Natural killer cell (primary cell): ENCODE measurements around the gene MYG1. TPM values are rescaled to one million over a fixed set of nuclear protein-coding genes. Genes with fewer than 3 reads are reported as not detected.
A peak's percentile ranks its signal among the peaks of the same experiment; 100 is the strongest.

ENCODE experiments used
- ATAC-seq, 3 donors: fragments of 150-1000 bp in 2 of 3; fragments of 200-7000 bp in 1 of 3; cut with Tn5 transposase; 1 replicate in 1 of 3; 2 replicates in 2 of 3; pipeline ENCODE4 v1.10.0; 2021; ENCODE audit warnings: mild to moderate bottlenecking in 2 of 3, moderate library complexity in 2 of 3
- DNase-seq, 2 donors: peaks; one replicate each; pipeline versions ENCODE4 v3.0.0 to v3.0.0-alpha.2; 2013 to 2021; ENCODE audit warnings: mixed read lengths in 1 of 2
- H3K27ac ChIP-seq: one replicate; pipeline ENCODE4 v1.5.1; 2013; ENCODE audit warnings: mild to moderate bottlenecking, low read length
- H3K27me3 ChIP-seq: one replicate; pipeline ENCODE4 v1.6.1; 2013; ENCODE audit warnings: low read length; ENCODE audit not compliant: control insufficient read depth, insufficient read depth
- H3K36me3 ChIP-seq: one replicate; pipeline ENCODE4 v1.6.1; 2013; ENCODE audit warnings: low read length; ENCODE audit not compliant: control insufficient read depth, insufficient read depth
- H3K4me1 ChIP-seq: one replicate; pipeline ENCODE4 v1.6.1; 2013; ENCODE audit warnings: low read length; ENCODE audit not compliant: control insufficient read depth, insufficient read depth
- H3K4me3 ChIP-seq: one replicate; pipeline ENCODE4 v1.5.1; 2013; ENCODE audit warnings: low read length
- H3K9me3 ChIP-seq: one replicate; pipeline ENCODE4 v1.6.1; 2013; ENCODE audit warnings: low read length; ENCODE audit not compliant: control insufficient read depth, insufficient read depth
- H3K27ac Mint-ChIP-seq, 2 donors: one replicate each; pipeline ENCODE4 v1.8.0; 2022; ENCODE audit warnings: mild to moderate bottlenecking in 2 of 2, mixed read lengths in 2 of 2, moderate library complexity in 1 of 2
- H3K27me3 Mint-ChIP-seq, 2 donors: one replicate each; pipeline ENCODE4 v1.8.0; 2022; ENCODE audit warnings: low read depth in 2 of 2, mixed read lengths in 2 of 2
- H3K36me3 Mint-ChIP-seq: one replicate; pipeline ENCODE4 v1.8.0; 2022; ENCODE audit warnings: mixed read lengths
- H3K4me1 Mint-ChIP-seq, 2 donors: one replicate each; pipeline ENCODE4 v1.8.0; 2022; ENCODE audit warnings: mixed read lengths in 2 of 2
- H3K4me3 Mint-ChIP-seq: one replicate; pipeline ENCODE4 v1.8.0; 2022; ENCODE audit warnings: mild to moderate bottlenecking, moderate library complexity, mixed read lengths
- H3K9me3 Mint-ChIP-seq, 2 donors: one replicate each; pipeline ENCODE4 v1.8.0; 2022; ENCODE audit warnings: mixed read lengths in 2 of 2
- WGBS: methylation state at CpG from one replicate; pipeline ENCODE4 v1.1.7; 2013; ENCODE audit warnings: missing lambda C conversion rate; ENCODE audit not compliant: insufficient coverage; 5-methylcytosine and 5-hydroxymethylcytosine counted together
- intact Hi-C: fragments of 100-400 bp; cut with micrococcal nuclease; formaldehyde crosslinking; loops from one replicate; pipeline ENCODE4 v1.14.2; 2022
- total RNA-seq, 4 donors: library from RNA; stranded (reverse); fragments of 120-200 nt in 1 of 4; gene quantifications; one replicate each; pipeline versions ENCODE4 v1.2.3 to v1.2.4, GENCODE V29; 2013 to 2022
- TF ChIP-seq, protein P1 (sequence below): fragments of 200-600 bp; IDR thresholded peaks from one replicate; pipeline ENCODE4 v1.8.0; 2022; ENCODE audit warnings: antibody characterized with exemption

The MYG1 gene
- total RNA-seq, 3 donors from 2014 or later (not counting 1 experiment from before 2014, with no cell fraction given), result 22.8 to 30.6 (median 28.1) TPM

DNA sequence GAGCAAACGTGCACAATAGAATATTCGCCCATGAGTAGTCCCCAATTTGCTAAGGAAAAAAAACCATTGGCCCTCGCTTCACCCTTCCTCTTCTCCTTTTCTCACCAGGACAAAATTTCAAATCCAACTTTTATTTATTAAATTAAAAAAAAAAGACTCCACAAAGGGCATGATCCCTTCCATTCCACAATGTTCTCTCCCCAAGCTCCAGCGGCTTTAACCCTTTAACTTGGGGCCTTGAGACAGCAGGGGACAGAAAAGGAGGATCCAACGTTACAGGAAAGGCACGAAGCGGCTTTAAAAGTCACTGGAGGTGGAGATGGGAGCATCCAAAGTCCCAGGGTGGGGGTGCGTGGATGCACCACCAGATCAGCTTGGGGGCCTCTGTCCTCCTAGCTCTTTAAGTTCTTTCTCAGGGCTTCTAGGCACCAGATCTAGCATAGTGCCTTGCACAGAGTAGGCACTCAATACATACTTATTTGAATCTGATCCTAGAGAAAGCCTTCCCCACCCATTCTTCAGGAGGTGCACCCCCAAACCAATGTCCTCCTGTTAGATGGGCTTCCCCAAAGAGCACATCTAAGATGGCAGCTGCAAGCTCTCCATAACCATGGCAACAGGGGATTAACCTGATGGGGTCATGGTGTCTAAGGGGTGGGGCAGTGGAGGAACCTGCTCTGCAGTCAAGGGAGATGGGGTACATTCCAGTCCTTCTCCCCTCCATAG, 27.1 kb downstream of the MYG1 start:
- WGBS, result 82% methylated on average over 8 of the region's 8 CpGs
- DNase-seq (peak in 1 of 2 donors; percentile 29), ATAC-seq (no peak)
- Mint-ChIP-seq H3K27me3 (peaks cover 0 to 12% of the 10 kb centered on the region in 2 donors), H3K9me3 (no peaks in the 10 kb centered on the region), H3K4me1 (peaks cover 20 to 25% of the 10 kb centered on the region in 2 donors), H3K36me3 (no peaks in the 10 kb centered on the region), H3K4me3 (peak overlapping the region; percentile 77), H3K27ac (peak overlapping the region in 1 of 2 donors; percentile 26)
- Histone ChIP-seq H3K27me3 (no peaks in the 10 kb centered on the region), H3K4me1 (peaks cover 28% of the 10 kb centered on the region), H3K27ac (no peak overlapping the region), H3K36me3 (no peaks in the 10 kb centered on the region), H3K9me3 (no peaks in the 10 kb centered on the region), H3K4me3 (no peak overlapping the region)
- TF ChIP-seq, protein P1, sequence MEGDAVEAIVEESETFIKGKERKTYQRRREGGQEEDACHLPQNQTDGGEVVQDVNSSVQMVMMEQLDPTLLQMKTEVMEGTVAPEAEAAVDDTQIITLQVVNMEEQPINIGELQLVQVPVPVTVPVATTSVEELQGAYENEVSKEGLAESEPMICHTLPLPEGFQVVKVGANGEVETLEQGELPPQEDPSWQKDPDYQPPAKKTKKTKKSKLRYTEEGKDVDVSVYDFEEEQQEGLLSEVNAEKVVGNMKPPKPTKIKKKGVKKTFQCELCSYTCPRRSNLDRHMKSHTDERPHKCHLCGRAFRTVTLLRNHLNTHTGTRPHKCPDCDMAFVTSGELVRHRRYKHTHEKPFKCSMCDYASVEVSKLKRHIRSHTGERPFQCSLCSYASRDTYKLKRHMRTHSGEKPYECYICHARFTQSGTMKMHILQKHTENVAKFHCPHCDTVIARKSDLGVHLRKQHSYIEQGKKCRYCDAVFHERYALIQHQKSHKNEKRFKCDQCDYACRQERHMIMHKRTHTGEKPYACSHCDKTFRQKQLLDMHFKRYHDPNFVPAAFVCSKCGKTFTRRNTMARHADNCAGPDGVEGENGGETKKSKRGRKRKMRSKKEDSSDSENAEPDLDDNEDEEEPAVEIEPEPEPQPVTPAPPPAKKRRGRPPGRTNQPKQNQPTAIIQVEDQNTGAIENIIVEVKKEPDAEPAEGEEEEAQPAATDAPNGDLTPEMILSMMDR, result no peak
- intact Hi-C loops, result loop anchor here (10.0 kb wide), 1 partner anchor 178 kb away; the partner anchor contains the start of genes NPFF and TARBP2

DNA sequence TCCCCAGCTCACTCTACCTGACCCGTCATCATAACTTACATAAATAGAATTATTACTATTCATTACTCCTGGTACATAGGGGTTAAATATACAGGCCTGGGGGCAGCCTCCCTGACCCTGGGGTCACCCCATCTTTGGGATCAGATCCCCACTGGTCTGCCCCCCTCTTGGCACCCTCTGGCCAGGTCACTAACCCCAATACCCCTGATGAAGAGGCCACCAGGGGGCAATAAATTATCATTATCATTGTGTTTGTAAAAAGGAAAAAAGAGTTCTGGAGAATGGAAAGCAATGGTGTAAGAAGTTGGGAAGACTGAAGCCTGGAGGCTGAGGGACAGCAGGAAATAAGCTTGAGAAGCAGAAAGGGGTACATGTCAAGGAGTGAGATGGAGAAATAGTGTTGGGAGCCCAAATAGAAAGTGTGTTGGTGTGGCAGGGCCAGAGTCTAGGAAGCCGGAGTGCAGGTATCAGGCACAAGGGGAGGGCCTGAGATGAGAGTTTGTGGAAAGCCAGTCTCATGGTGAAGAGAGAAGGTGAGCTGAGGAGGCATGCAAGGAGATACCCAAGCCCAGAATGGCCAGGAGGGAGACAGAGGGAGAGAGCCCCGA, 28.0 kb downstream of the MYG1 start:
- DNase-seq (peak in 1 of 2 donors; percentile 33), ATAC-seq (no peak)
- Histone ChIP-seq H3K36me3 (no peaks in the 10 kb centered on the region), H3K9me3 (no peaks in the 10 kb centered on the region), H3K4me3 (no peak overlapping the region), H3K27me3 (no peaks in the 10 kb centered on the region), H3K4me1 (peaks cover 23% of the 10 kb centered on the region), H3K27ac (no peak overlapping the region)
- intact Hi-C loops, result loop anchor here (10.0 kb wide), 1 partner anchor 177 kb away; the partner anchor contains the start of genes NPFF and TARBP2
- Mint-ChIP-seq H3K27ac (no peak overlapping the region), H3K27me3 (peaks cover 9 to 18% of the 10 kb centered on the region in 2 donors), H3K9me3 (no peaks in the 10 kb centered on the region), H3K4me3 (peak overlapping the region; percentile 33), H3K36me3 (no peaks in the 10 kb centered on the region), H3K4me1 (peaks cover 22 to 27% of the 10 kb centered on the region in 2 donors)
- TF ChIP-seq, protein P1, result no peak
- WGBS, result 91% methylated on average over 3 of the region's 3 CpGs

DNA sequence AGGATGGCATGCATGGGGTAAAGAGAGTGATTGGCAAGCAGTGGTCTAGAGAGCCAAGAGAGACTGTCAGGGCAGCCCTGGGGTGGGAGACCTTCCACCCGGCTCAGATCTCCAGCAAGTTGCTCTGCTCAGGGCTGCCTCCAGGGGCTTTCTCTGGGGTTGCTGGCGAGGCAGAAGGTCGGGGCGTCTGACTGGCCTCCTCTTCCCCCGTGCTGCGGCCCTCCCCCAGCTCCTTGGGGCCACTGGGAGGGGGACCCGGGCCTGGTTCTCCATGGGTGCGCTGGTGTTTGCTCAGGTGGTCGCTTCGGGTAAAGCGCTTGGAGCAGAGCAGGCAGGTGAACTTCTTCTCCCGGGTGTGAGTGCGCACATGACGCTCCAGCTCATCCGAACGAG, 28.5 kb downstream of the MYG1 start:
- no peak overlapping the region for H3K27ac ChIP-seq
- WGBS, result 63% methylated on average over 16 of the region's 16 CpGs
- Mint-ChIP-seq H3K36me3 (no peaks in the 10 kb centered on the region), H3K4me3 (no peak overlapping the region), H3K27ac (no peak overlapping the region), H3K9me3 (no peaks in the 10 kb centered on the region), H3K27me3 (peaks cover 11 to 18% of the 10 kb centered on the region in 2 donors), H3K4me1 (peaks cover 22 to 24% of the 10 kb centered on the region in 2 donors)
- H3K36me3 ChIP-seq, result no peaks in the 10 kb centered on the region
- DNase-seq (no peak), ATAC-seq (no peak)
- H3K27me3 ChIP-seq, result no peaks in the 10 kb centered on the region
- TF ChIP-seq, protein P1, result no peak
- H3K4me1 ChIP-seq, result peaks cover 23% of the 10 kb centered on the region
- intact Hi-C loops, result loop anchor here (10.0 kb wide), 1 partner anchor 177 kb away; the partner anchor contains the start of genes NPFF and TARBP2
- no peak overlapping the region for H3K4me3 ChIP-seq
- no peaks in the 10 kb centered on the region for H3K9me3 ChIP-seq
